T-helper 17 cell (primary cell): Measurements from ENCODE around the gene ZNF41. TPM values are rescaled to one million over a fixed set of nuclear protein-coding genes. Genes with fewer than 3 reads are reported as not detected.

Experiments
- ATAC-seq: fragments of 150-1000 bp; cut with Tn5 transposase; 2 replicates; pipeline ENCODE4 v1.10.0; 2021; ENCODE audit warnings: mild to moderate bottlenecking, moderate library complexity
- DNase-seq, 3 donors: peaks; one replicate each; pipeline versions ENCODE4 v3.0.0 to v3.0.0-alpha.2; 2020 to 2021
- H3K9me3 ChIP-seq: one replicate; pipeline ENCODE4 v1.7.0; 2013; ENCODE audit warnings: low read length, mild to moderate bottlenecking; ENCODE audit not compliant: control insufficient read depth, poor library complexity, severe bottlenecking
- H3K27ac Mint-ChIP-seq: one replicate; pipeline ENCODE4 v1.8.0; 2022; ENCODE audit warnings: mild to moderate bottlenecking, moderate library complexity, mixed read lengths
- H3K27me3 Mint-ChIP-seq: one replicate; pipeline ENCODE4 v1.8.0; 2022; ENCODE audit warnings: mixed read lengths
- H3K36me3 Mint-ChIP-seq: one replicate; pipeline ENCODE4 v1.8.0; 2022; ENCODE audit warnings: low read depth, mixed read lengths
- H3K4me1 Mint-ChIP-seq: one replicate; pipeline ENCODE4 v1.8.0; 2022; ENCODE audit warnings: mild to moderate bottlenecking, mixed read lengths
- H3K4me3 Mint-ChIP-seq: one replicate; pipeline ENCODE4 v1.8.0; 2022; ENCODE audit warnings: mild to moderate bottlenecking, moderate library complexity, mixed read lengths
- total RNA-seq, 4 donors: library from RNA in 2 of 4; stranded (reverse) in 2 of 4; gene quantifications; one replicate each; pipeline ENCODE4 v1.2.3 and lab custom pipeline; 2022 to 2026

ZNF41 gene
- total RNA-seq, 2 donors from 2014 or later: 8.4 to 8.6 TPM

DNA sequence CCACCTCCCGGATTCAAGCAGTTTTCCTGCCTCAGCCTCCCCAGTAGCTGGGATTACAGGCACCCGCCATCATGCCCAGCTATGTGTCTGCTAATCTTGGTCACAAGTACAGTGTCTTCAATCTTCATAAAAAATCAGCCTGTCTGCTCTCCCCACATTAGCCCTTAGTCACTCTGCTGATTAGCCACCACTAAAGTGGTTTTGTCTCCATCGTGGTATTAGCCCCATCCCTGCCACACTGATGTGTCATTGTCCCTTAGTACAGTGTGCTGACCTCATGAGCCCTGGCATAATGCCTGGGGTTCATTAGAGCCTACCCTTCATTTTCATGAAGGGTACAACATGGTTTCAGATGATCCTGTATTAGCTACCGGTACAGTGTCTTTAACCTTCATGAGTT lies 62.8 kb downstream of the ZNF41 start:
- no peaks in the 10 kb centered on the region for H3K9me3 ChIP-seq
- ATAC-seq: no peak
- no peak for DNase-seq
- H3K4me1 Mint-ChIP-seq: no peaks in the 10 kb centered on the region
- H3K27ac Mint-ChIP-seq: no peak overlapping the region
- no peaks in the 10 kb centered on the region for H3K27me3 Mint-ChIP-seq
- H3K36me3 Mint-ChIP-seq: peaks cover 3% of the 10 kb centered on the region
- no peak overlapping the region for H3K4me3 Mint-ChIP-seq

DNA sequence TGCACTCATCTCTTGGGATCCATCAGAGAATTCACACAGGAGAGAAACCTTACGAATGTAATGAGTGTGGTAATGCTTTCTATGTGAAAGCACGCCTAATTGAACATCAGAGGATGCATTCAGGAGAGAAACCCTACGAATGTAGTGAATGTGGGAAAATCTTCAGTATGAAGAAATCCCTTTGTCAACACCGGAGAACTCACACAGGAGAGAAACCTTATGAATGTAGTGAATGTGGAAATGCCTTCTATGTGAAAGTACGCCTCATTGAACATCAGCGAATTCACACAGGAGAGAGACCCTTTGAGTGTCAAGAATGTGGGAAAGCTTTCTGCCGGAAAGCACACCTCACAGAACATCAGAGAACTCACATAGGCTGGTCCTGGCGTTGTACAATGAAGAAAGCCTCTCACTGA lies 69.8 kb downstream of the ZNF41 start:
- no peak overlapping the region for H3K27ac Mint-ChIP-seq
- H3K4me3 Mint-ChIP-seq: no peak overlapping the region
- peaks cover 3% of the 10 kb centered on the region for H3K36me3 Mint-ChIP-seq
- H3K9me3 ChIP-seq: no peaks in the 10 kb centered on the region
- DNase-seq (no peak), ATAC-seq (no peak)
- no peaks in the 10 kb centered on the region for H3K27me3 Mint-ChIP-seq
- no peaks in the 10 kb centered on the region for H3K4me1 Mint-ChIP-seq

Other genes with a start within 250 kb of the ZNF41 start
- under 1 TPM; 0.47 to 0.55 TPM for gene ZNF157, start 112.6 kb downstream of the ZNF41 start, total RNA-seq
- 100 to 1,000 TPM; 132 to 140 TPM for gene ARAF, start 78.0 kb upstream of the ZNF41 start, total RNA-seq
- gene TIMP1, start 99.2 kb upstream of the ZNF41 start, total RNA-seq: 100 to 1,000 TPM in 1 of 2 donors, 10 to 100 TPM in 1; 94.5 to 143 TPM
- gene SYN1, start 136.6 kb upstream of the ZNF41 start, total RNA-seq: 1 to 10 TPM in 1 of 2 donors, under 1 TPM in 1; 0.52 to 1.1 TPM
- gene CFP, start 146.7 kb upstream of the ZNF41 start, total RNA-seq: 10 to 100 TPM; 17.7 to 25.3 TPM
- gene ELK1, start 167.3 kb upstream of the ZNF41 start, total RNA-seq: 10 to 100 TPM; 33.0 to 33.2 TPM
- 100 to 1,000 TPM; 164 to 185 TPM for gene UXT, start 176.0 kb upstream of the ZNF41 start, total RNA-seq